Thyroid gland (tissue), 4 donors: ENCODE data around the gene SIPA1.

ENCODE experiments used
- CTCF ChIP-seq, 6 experiments: fragments of 200-600 bp in 3 of 6; fragments of 450-650 bp in 3 of 6; sonication (generic) in 3 of 6; IDR thresholded peaks; one replicate each; pipeline ENCODE4 v1.5.1; 2016 to 2019; ENCODE audit warnings: antibody characterized with exemption in 6 of 6, mild to moderate bottlenecking in 2 of 6, inconsistent platforms in 1 of 6, moderate library complexity in 1 of 6
- POLR2A ChIP-seq, 2 donors: fragments of 450-650 bp; IDR thresholded peaks; one replicate each; pipeline ENCODE4 v1.6.1; 2017; ENCODE audit warnings: antibody characterized with exemption in 2 of 2, mild to moderate bottlenecking in 2 of 2, moderate library complexity in 1 of 2

GRCh38 chr11:65651339-65651588 is 13.4 kb downstream of the SIPA1 start:
- no peak for TF ChIP-seq CTCF (IDR thresholded peaks at IDR 0.05)
- no peak for TF ChIP-seq POLR2A (IDR thresholded peaks at IDR 0.05)
